Skin epidermis (tissue), 12 donors: ENCODE data around the gene STON1.
"Not testable (repeated sequence)": the region's sequence is repeated elsewhere in the genome, so short reads cannot be mapped to it uniquely, and the experiment has no call there.

ENCODE experiments used
- H3K27ac ChIP-seq, 21 experiments: fragments of 200-600 bp; sonication (generic) in 11 of 21; one replicate each; pipeline ENCODE4 v1.5.0; 2020; ENCODE audit warnings: mild to moderate bottlenecking in 3 of 21, inconsistent platforms in 2 of 21, moderate library complexity in 2 of 21
- H3K4me3 ChIP-seq, 7 experiments: fragments of 200-600 bp; sonication (generic) in 2 of 7; one replicate each; pipeline ENCODE4 v1.5.0; 2020; ENCODE audit warnings: inconsistent platforms in 2 of 7, mild to moderate bottlenecking in 2 of 7, moderate library complexity in 1 of 7

STON1 gene

GRCh38 chr2:48601349-48601748 lies 71.4 kb downstream of the STON1 start:
- no peak overlapping the region for H3K4me3 ChIP-seq
- H3K27ac ChIP-seq = no peak overlapping the region

GRCh38 chr2:48605482-48606175 lies 75.7 kb downstream of the STON1 start:
- no peak overlapping the region for H3K27ac ChIP-seq
- no peak overlapping the region for H3K4me3 ChIP-seq

GRCh38 chr2:48607307-48608014 lies 77.5 kb downstream of the STON1 start:
- no peak overlapping the region for H3K4me3 ChIP-seq
- H3K27ac ChIP-seq = no peak overlapping the region

- no peak overlapping the region for H3K4me3 ChIP-seq
- no peak overlapping the region for H3K27ac ChIP-seq
Observed at GRCh38 chr2:48613211-48613610, 83.3 kb downstream of the STON1 start.

GRCh38 chr2:48614581-48614980 lies 84.6 kb downstream of the STON1 start:
- H3K27ac ChIP-seq, H3K4me3 ChIP-seq: not testable (repeated sequence)

- Histone ChIP-seq H3K4me3 (no peak within 1 kb of the TSS), H3K27ac (no peak within 1 kb of the TSS)
Observed at GRCh38 chr2:48617618-48618017, 87.7 kb downstream of the STON1 start, which contains the start of gene GTF2A1L. Gene GTF2A1L, plus strand, starts transcription at chr2:48617856. Its CDS starts 19 bp downstream, at chr2:48617875.

- no peak overlapping the region for H3K4me3 ChIP-seq
- no peak overlapping the region for H3K27ac ChIP-seq
Observed at GRCh38 chr2:48619526-48619925, 89.6 kb downstream of the STON1 start.

- Histone ChIP-seq H3K27ac (no peak overlapping the region), H3K4me3 (no peak overlapping the region)
Observed at GRCh38 chr2:48620604-48621003, 90.7 kb downstream of the STON1 start.

GRCh38 chr2:48622691-48623090 lies 92.7 kb downstream of the STON1 start:
- H3K4me3 ChIP-seq, H3K27ac ChIP-seq: not testable (repeated sequence)

- no peak overlapping the region for H3K4me3 ChIP-seq
- H3K27ac ChIP-seq = no peak overlapping the region
Observed at GRCh38 chr2:48624696-48625095, 94.7 kb downstream of the STON1 start.

- H3K27ac ChIP-seq = no peak overlapping the region
- no peak overlapping the region for H3K4me3 ChIP-seq
Observed at GRCh38 chr2:48626047-48626446, 96.1 kb downstream of the STON1 start.

GRCh38 chr2:48633143-48633542 lies 103.2 kb downstream of the STON1 start:
- Histone ChIP-seq H3K27ac (no peak overlapping the region), H3K4me3 (no peak overlapping the region)

- no peak overlapping the region for H3K4me3 ChIP-seq
- H3K27ac ChIP-seq = no peak overlapping the region
Observed at GRCh38 chr2:48635786-48636185, 105.8 kb downstream of the STON1 start.

GRCh38 chr2:48638261-48638660 lies 108.3 kb downstream of the STON1 start:
- Histone ChIP-seq H3K27ac (no peak overlapping the region), H3K4me3 (no peak overlapping the region)
